Renal pelvis (tissue), 4 donors: ENCODE data around the gene HOXA4. TPM values are rescaled to one million over a fixed set of nuclear protein-coding genes. Genes with fewer than 3 reads are reported as not detected.

Source experiments
- DNase-seq: peaks from one replicate; pipeline ENCODE4 v3.0.0-alpha.2; 2013
- polyA plus RNA-seq, 3 donors: library from polyadenylated mRNA; unstranded; fragments of 120-200 nt; gene quantifications; one replicate each; pipeline ENCODE4 v1.2.1, GENCODE V29; 2013; ENCODE audit not compliant: insufficient read length in 3 of 3

HOXA4 gene
- polyA plus RNA-seq, 3 donors: 19.5 to 25.0 (median 21.4) TPM

- no peak for DNase-seq
Measured at GRCh38 chr7:27171637-27172314, 41.2 kb upstream of the HOXA4 start.

- DNase-seq: no peak
Measured at GRCh38 chr7:27171325-27171636, 40.7 kb upstream of the HOXA4 start.

GRCh38 chr7:27170426-27171324 lies 40.1 kb upstream of the HOXA4 start:
- no peak for DNase-seq

DNA sequence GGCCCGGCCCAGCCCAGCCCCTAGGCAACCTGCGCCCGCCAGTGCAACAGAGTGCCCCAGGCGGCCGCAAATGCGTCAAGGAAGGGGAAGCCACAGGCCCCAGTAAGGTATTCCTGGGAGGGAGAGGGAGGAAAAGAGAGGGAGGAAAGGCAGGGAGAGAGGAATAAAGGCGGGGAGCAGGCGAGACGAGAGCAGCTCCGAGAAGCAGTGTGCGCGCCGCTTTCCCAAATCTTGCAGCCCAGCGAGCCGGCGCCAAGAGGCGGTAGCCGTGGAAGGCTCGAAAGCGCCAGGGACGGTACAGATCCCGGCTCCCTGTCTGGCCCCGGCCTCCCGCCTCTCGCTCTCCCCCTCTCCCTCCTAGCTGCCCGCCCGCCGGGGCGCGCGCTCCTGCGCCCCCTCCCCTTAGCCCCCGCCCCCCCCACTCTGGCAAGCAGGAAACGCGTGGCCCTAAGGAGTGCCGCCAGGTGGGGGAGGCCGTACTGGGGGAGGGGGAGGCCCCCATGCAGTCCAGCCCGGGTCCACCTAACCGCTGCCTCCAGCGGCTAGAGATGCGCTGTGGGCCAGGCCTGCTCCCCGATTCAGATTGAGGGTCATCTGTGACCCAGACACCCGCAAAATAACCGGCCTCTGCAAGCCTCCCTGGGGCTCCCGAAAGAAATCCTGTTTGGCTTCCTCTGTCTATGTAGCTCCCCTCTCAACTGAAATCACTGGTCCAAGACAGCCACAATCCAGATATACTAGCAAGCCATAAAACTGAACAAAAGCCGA lies 39.3 kb upstream of the HOXA4 start:
- peak; percentile 68 for DNase-seq

GRCh38 chr7:27168265-27168947 lies 37.8 kb upstream of the HOXA4 start:
- no peak for DNase-seq

DNA sequence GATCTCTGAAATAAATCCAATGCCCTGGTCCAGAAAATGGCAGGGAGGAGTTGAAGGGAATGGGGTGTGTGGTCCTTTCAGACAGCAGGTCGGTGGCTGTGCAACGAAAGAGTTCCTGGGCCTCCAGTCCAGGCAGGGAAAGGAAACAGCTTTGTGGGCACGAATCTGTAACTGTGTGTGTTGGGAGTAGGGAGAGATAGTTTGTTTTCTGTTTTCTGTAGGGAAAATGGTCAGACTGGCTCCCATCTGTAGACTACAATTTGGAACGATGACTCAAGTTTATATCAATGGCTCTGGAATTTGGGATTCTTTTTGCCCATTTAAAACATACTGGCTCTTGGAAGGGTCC lies 37.3 kb upstream of the HOXA4 start:
- no peak for DNase-seq

DNA sequence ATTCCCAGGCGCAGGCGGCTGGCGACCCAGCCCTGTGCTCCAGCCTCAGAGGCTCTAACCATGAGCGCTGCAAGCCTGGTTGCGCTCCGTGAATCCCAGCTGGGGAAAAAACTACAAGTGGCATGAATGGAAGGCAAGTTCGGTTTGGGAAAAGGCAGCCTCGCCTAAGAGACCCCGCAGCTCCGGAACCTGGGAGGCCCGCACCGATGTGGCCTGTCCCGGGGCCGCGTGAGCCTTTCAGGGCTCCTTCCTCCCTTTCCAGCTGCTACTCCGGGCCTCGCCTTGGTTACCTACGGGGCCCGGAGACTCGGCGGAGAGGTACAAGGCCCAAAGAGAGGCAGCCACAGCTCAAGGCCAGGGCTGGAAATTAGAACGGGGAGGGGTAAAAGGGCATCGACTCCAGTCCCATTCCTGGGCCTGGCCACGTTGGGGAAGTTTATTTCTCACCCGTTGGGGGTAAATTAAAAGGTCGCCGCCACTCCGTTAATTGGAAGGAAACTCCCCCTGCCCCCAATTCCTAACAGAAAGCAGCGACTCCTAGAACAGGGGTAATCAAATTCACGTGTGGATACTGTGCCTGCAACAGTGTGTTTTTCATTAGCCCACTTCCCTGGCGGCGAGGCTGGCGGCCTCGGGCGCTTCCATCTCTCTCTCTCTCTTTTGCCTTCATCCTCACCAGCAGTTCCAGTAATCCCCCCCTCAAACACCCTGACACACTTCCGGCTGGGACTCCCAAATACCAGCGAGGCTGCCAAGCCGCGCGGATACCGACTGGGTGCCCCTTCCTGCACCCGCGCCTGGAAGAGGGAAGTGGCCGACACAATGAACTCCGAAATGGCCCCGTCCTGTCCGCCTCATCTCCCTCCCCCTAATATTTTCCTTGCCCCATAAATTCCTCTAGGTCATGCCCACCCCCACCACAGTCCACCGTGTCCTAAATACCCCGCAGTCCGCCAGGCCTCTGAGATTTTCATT lies 36.3 kb upstream of the HOXA4 start:
- DNase-seq: no peak

GRCh38 chr7:27165996-27166530 lies 35.5 kb upstream of the HOXA4 start:
- DNase-seq: peak; percentile 91

GRCh38 chr7:27165089-27165995 lies 34.8 kb upstream of the HOXA4 start, which contains the start of gene HOXA9:
HOXA9 (minus strand) TSS chr7:27165537; CDS start chr7:27165457, 80 bp downstream.
- DNase-seq: peak; percentile 94

GRCh38 chr7:27164367-27165088 lies 34.0 kb upstream of the HOXA4 start:
- DNase-seq: no peak

- DNase-seq: no peak
Measured at GRCh38 chr7:27164045-27164366, 33.4 kb upstream of the HOXA4 start.

- no peak for DNase-seq
Measured at GRCh38 chr7:27163288-27164044, 32.9 kb upstream of the HOXA4 start.

- no peak for DNase-seq
Measured at GRCh38 chr7:27162561-27163287, 32.2 kb upstream of the HOXA4 start.

GRCh38 chr7:27161721-27162560 lies 31.4 kb upstream of the HOXA4 start:
- DNase-seq: no peak

DNA sequence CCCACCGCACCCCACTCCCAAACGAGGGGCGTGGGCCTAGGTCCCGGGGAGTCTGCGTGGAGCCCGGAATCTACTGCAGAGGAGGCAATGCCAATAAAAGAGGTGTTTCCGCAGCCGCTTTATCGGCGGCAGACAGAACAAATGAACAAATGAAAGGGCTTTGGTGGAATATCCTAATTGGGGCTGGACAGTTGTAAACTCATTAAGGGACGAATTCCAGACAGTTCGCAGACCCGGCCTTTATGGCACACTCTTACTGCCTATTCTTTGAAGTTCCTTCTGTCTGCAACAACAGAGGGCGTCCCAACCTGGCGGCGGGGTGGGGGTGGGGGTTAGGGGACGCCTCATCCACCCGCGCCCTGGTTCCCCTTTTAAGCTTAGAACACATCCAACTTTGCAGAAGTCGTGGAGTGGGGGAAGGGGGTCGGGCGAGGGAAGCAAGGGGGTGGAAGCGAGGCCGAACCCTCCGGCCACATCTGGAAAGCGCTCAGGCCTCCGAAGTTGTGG lies 30.7 kb upstream of the HOXA4 start:
- DNase-seq: no peak

DNA sequence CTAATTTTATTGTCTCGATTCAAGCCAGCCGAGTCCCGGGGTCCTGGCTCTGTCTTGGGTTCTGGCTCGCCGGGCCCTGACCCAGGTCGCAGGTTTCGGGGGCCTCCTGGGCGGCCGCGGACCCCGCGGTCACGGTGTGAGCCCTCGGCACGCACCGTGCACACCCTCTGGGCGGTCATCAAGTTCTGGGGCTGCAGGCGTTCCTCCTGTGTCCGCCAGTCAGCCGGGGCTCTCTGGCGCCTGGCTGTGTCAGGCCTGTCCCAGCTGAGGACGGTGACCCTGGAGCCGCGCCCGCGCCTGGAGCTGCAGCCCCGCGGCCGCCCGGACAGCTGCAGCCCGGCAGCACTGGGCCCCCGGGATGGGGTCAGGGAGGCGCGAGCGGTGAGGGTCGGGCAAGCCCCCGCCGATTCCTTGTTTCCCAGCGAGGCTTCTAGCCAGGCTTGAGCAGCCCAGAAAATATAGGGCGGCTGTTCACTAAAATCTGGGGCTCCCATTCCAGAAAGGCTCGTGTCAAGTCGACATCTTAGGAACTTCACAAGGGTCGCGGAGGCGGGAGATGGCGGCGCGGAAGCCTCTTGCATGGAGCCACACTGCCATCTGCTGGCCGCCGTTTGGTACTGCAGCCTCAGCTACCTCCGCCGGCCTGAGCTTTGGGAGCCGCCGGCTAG lies 30.1 kb upstream of the HOXA4 start:
- peak; percentile 94 for DNase-seq
